Neural progenitor cell (in vitro differentiated cells): ENCODE data around the gene TTC27. TPM values are rescaled to one million over a fixed set of nuclear protein-coding genes. Genes with fewer than 3 reads are reported as not detected.

ENCODE experiments used
- DNase-seq: peaks from one replicate; pipeline ENCODE4 v3.0.0-alpha.2; 2016; ENCODE audit warnings: low spot score
- H2AFZ ChIP-seq: fragments of 200-600 bp; sonication (generic); replicated peaks from 2 replicates; pipeline ENCODE4 v1.6.1; 2016; ENCODE audit warnings: antibody characterized with exemption
- H3F3A ChIP-seq: fragments of 200-600 bp; sonication (generic); 2 replicates; pipeline ENCODE4 v1.6.1; 2016; ENCODE audit warnings: antibody characterized with exemption, low read depth
- H3K27ac ChIP-seq: fragments of 200-600 bp; sonication (generic); 2 replicates; pipeline ENCODE4 v1.5.1; 2016; ENCODE audit warnings: mild to moderate bottlenecking
- H3K27me3 ChIP-seq: fragments of 200-600 bp; sonication (generic); 2 replicates; pipeline ENCODE4 v1.6.1; 2016; ENCODE audit warnings: mild to moderate bottlenecking, moderate library complexity
- H3K36me3 ChIP-seq: fragments of 200-600 bp; sonication (generic); 2 replicates; pipeline ENCODE4 v1.5.1; 2016
- H3K4me1 ChIP-seq: fragments of 200-600 bp; sonication (generic); 2 replicates; pipeline ENCODE4 v1.6.1; 2016; ENCODE audit warnings: mixed run types
- H3K4me2 ChIP-seq: fragments of 200-600 bp; sonication (generic); 2 replicates; pipeline ENCODE4 v1.6.1; 2016
- H3K4me3 ChIP-seq: fragments of 200-600 bp; sonication (generic); 2 replicates; pipeline ENCODE4 v1.5.1; 2016
- H3K79me2 ChIP-seq: fragments of 200-600 bp; sonication (generic); 2 replicates; pipeline ENCODE4 v1.6.1; 2016; ENCODE audit warnings: low read depth
- H3K9ac ChIP-seq: fragments of 200-600 bp; sonication (generic); 2 replicates; pipeline ENCODE4 v1.6.1; 2016
- H3K9me3 ChIP-seq: fragments of 200-600 bp; sonication (generic); 2 replicates; pipeline ENCODE4 v1.5.1; 2016; ENCODE audit warnings: low read depth
- H4K20me1 ChIP-seq: fragments of 200-600 bp; sonication (generic); 2 replicates; pipeline ENCODE4 v1.6.1; 2016; ENCODE audit warnings: low read depth
- H3K27ac Mint-ChIP-seq: 3 replicates; pipeline ENCODE4 v1.8.0; 2021; ENCODE audit warnings: mixed read lengths
- H3K27me3 Mint-ChIP-seq: 2 replicates; pipeline ENCODE4 v1.8.0; 2022; ENCODE audit warnings: low read depth, mild to moderate bottlenecking, inconsistent platforms, moderate library complexity, mixed read lengths; ENCODE audit not compliant: insufficient read depth
- H3K36me3 Mint-ChIP-seq: 3 replicates; pipeline ENCODE4 v1.8.0; 2021; ENCODE audit warnings: mixed read lengths
- H3K4me1 Mint-ChIP-seq: 3 replicates; pipeline ENCODE4 v1.8.0; 2021; ENCODE audit warnings: mixed read lengths
- H3K4me3 Mint-ChIP-seq: 3 replicates; pipeline ENCODE4 v1.8.0; 2021; ENCODE audit warnings: mild to moderate bottlenecking, moderate library complexity, mixed read lengths
- H3K9me3 Mint-ChIP-seq: 3 replicates; pipeline ENCODE4 v1.8.0; 2020; ENCODE audit warnings: mixed read lengths
- EZH2 ChIP-seq: fragments of 200-600 bp; sonication (generic); IDR thresholded peaks from 2 replicates; pipeline ENCODE4 v1.6.1; 2017; ENCODE audit warnings: antibody characterized with exemption, mild to moderate bottlenecking, moderate library complexity
- EZH2phosphoT487 ChIP-seq: fragments of 200-600 bp; sonication (generic); IDR thresholded peaks from 2 replicates; pipeline ENCODE4 v1.6.1; 2017; ENCODE audit warnings: antibody characterized with exemption
- total RNA-seq: library from RNA; depleted of rRNA; stranded (reverse); fragments of >200 nt; gene quantifications from 2 replicates; pipeline ENCODE4 v1.2.3, GENCODE V29; 2015; ENCODE audit warnings: low replicate concordance
- TF ChIP-seq, protein P1 (sequence below): fragments of 200-600 bp; sonication (generic); IDR thresholded peaks from 2 replicates; pipeline ENCODE4 v1.5.1; 2017; ENCODE audit warnings: antibody characterized with exemption, mild to moderate bottlenecking

The TTC27 gene
- total RNA-seq, 1 donor from 2014 or later = 32.5 TPM

DNA sequence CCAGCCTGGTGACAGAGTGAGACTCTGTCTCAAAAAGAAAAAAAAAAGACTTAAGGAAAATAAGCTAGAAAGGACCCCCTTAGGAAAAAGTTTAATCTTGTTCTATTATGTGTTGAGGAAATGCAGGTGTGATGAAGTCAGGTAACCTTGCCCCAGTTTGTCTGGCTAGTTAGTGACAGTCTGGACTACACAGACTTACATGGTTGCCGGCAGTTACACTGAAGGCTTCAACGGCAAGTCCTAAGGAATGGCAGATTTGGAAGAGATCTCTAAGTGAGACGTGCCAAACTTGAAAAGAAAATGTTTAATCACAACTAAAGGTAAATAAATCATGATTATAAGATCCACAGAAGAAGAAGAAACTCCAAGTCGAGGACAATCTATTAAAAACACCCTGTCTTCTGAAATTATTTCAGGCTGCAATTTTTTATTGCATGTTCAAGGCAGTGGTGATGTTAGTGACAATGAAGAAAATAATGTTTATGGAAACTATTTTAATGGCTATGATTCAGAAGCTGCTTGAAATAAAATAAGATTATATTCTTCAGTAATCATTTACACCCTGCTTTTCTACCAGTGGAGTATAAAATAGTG, 84.2 kb downstream of the TTC27 start:
- H3F3A ChIP-seq = no peaks in the 10 kb centered on the region
- DNase-seq = no peak
- H3K27me3 Mint-ChIP-seq = no peaks in the 10 kb centered on the region
- H3K36me3 Mint-ChIP-seq = no peaks in the 10 kb centered on the region
- no peak overlapping the region for H3K4me3 ChIP-seq
- H3K27ac Mint-ChIP-seq = no peak overlapping the region
- H3K4me1 ChIP-seq = no peaks in the 10 kb centered on the region
- TF ChIP-seq, protein P1, sequence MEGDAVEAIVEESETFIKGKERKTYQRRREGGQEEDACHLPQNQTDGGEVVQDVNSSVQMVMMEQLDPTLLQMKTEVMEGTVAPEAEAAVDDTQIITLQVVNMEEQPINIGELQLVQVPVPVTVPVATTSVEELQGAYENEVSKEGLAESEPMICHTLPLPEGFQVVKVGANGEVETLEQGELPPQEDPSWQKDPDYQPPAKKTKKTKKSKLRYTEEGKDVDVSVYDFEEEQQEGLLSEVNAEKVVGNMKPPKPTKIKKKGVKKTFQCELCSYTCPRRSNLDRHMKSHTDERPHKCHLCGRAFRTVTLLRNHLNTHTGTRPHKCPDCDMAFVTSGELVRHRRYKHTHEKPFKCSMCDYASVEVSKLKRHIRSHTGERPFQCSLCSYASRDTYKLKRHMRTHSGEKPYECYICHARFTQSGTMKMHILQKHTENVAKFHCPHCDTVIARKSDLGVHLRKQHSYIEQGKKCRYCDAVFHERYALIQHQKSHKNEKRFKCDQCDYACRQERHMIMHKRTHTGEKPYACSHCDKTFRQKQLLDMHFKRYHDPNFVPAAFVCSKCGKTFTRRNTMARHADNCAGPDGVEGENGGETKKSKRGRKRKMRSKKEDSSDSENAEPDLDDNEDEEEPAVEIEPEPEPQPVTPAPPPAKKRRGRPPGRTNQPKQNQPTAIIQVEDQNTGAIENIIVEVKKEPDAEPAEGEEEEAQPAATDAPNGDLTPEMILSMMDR = no peak
- TF ChIP-seq EZH2phosphoT487 (no peak), EZH2 (no peak)
- no peak overlapping the region for H3K4me3 Mint-ChIP-seq
- H3K79me2 ChIP-seq = no peaks in the 10 kb centered on the region
- peaks cover 3% of the 10 kb centered on the region for H3K4me1 Mint-ChIP-seq
- H3K4me2 ChIP-seq = no peak overlapping the region
- H3K27me3 ChIP-seq = no peaks in the 10 kb centered on the region
- no peaks in the 10 kb centered on the region for H3K36me3 ChIP-seq
- no peaks in the 10 kb centered on the region for H3K9me3 Mint-ChIP-seq
- H3K9me3 ChIP-seq = no peaks in the 10 kb centered on the region
- H3K9ac ChIP-seq = no peak overlapping the region
- H3K27ac ChIP-seq = no peak overlapping the region
- H2AFZ ChIP-seq = no peak overlapping the region
- no peaks in the 10 kb centered on the region for H4K20me1 ChIP-seq

DNA sequence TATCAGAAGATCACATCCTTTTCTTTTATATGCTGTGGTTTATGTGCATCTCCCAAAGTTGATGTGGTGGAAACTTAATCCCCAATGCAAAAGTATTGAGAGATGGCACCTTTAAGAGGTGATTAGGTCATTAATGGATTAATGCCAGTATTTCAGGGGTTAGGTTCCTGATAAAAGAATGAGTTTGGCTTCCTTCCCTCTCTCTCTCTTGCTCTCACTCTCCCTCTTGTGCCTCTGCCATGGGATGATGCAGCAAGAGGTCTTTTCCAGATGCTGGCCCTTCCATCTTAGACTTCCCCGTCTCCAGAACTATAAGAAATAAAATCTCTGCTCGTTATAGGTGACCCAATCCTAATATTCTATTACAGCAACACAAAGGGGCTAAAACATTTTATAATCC, 85.0 kb downstream of the TTC27 start:
- Histone ChIP-seq H3F3A (no peaks in the 10 kb centered on the region), H3K4me1 (no peaks in the 10 kb centered on the region), H3K9ac (no peak overlapping the region), H3K27me3 (no peaks in the 10 kb centered on the region), H3K36me3 (no peaks in the 10 kb centered on the region), H3K9me3 (no peaks in the 10 kb centered on the region), H3K4me2 (no peak overlapping the region), H3K79me2 (no peaks in the 10 kb centered on the region), H3K27ac (no peak overlapping the region), H3K4me3 (no peak overlapping the region), H2AFZ (no peak overlapping the region), H4K20me1 (no peaks in the 10 kb centered on the region)
- H3K27me3 Mint-ChIP-seq = no peaks in the 10 kb centered on the region
- no peaks in the 10 kb centered on the region for H3K9me3 Mint-ChIP-seq
- no peak overlapping the region for H3K4me3 Mint-ChIP-seq
- TF ChIP-seq, protein P1 = no peak
- TF ChIP-seq EZH2 (no peak), EZH2phosphoT487 (no peak)
- no peak for DNase-seq
- no peaks in the 10 kb centered on the region for H3K36me3 Mint-ChIP-seq
- H3K27ac Mint-ChIP-seq = no peak overlapping the region
- no peaks in the 10 kb centered on the region for H3K4me1 Mint-ChIP-seq

DNA sequence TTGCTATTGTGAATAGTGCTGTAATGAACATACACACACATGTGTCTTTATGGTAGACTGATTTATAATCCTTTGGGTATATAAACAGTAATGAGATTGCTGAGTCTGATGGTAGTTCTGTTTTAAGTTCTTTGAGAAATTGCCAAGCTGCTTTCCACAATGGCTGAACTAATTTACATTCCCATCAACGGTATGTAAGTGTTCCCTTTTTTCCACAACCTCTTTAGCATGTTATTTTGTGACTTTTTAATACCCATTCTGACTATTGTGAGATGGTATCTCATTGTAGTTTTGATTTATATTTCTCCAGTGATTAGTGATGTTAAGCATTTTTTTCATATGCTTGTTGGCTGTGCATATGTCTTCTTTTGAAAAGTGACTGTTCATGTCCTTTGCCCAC, 86.7 kb downstream of the TTC27 start:
- Mint-ChIP-seq H3K4me3 (no peak overlapping the region), H3K36me3 (no peaks in the 10 kb centered on the region), H3K27me3 (no peaks in the 10 kb centered on the region), H3K27ac (no peak overlapping the region), H3K4me1 (no peaks in the 10 kb centered on the region), H3K9me3 (no peaks in the 10 kb centered on the region)
- H3K9me3 ChIP-seq = no peaks in the 10 kb centered on the region
- no peak overlapping the region for H3K4me2 ChIP-seq
- H3K27me3 ChIP-seq = no peaks in the 10 kb centered on the region
- DNase-seq = no peak
- no peaks in the 10 kb centered on the region for H4K20me1 ChIP-seq
- TF ChIP-seq, protein P1 = no peak
- no peak for TF ChIP-seq EZH2
- TF ChIP-seq EZH2phosphoT487 = no peak
- H3K36me3 ChIP-seq = no peaks in the 10 kb centered on the region
- H3K27ac ChIP-seq = no peak overlapping the region
- no peak overlapping the region for H2AFZ ChIP-seq
- no peak overlapping the region for H3K4me3 ChIP-seq
- no peaks in the 10 kb centered on the region for H3F3A ChIP-seq
- H3K79me2 ChIP-seq = no peaks in the 10 kb centered on the region
- H3K4me1 ChIP-seq = no peaks in the 10 kb centered on the region
- no peak overlapping the region for H3K9ac ChIP-seq
